GM23248 (cell line): ENCODE measurements around the gene NCBP2. TPM values are rescaled to one million over a fixed set of nuclear protein-coding genes. Genes with fewer than 3 reads are reported as not detected.
"Not testable (repeated sequence)": the region's sequence is repeated elsewhere in the genome, so short reads cannot be mapped to it uniquely, and the experiment has no call there.

Source experiments
- DNase-seq: peaks from one replicate; pipeline ENCODE4 v3.0.0-alpha.2; 2015
- H2AFZ ChIP-seq: fragments of 200-600 bp; sonication (generic); 2 replicates; pipeline ENCODE4 v1.6.1; 2016; ENCODE audit warnings: antibody characterized with exemption
- H3F3A ChIP-seq: fragments of 200-600 bp; sonication (generic); 2 replicates; pipeline ENCODE4 v1.6.1; 2016; ENCODE audit warnings: mild to moderate bottlenecking, antibody characterized with exemption, mixed run types; ENCODE audit not compliant: insufficient read depth
- H3K27ac ChIP-seq: fragments of 200-600 bp; sonication (generic); 2 replicates; pipeline ENCODE4 v1.5.1; 2016; ENCODE audit warnings: mild to moderate bottlenecking
- H3K27me3 ChIP-seq: fragments of 200-600 bp; sonication (generic); replicated peaks from 2 replicates; pipeline ENCODE4 v1.6.1; 2016; ENCODE audit warnings: mild to moderate bottlenecking; ENCODE audit not compliant: insufficient read depth
- H3K36me3 ChIP-seq: fragments of 200-600 bp; sonication (generic); 2 replicates; pipeline ENCODE4 v1.6.1; 2016; ENCODE audit warnings: low read depth, mild to moderate bottlenecking
- H3K4me1 ChIP-seq: fragments of 200-600 bp; sonication (generic); 2 replicates; pipeline ENCODE4 v1.6.1; 2016; ENCODE audit warnings: mild to moderate bottlenecking; ENCODE audit not compliant: insufficient read depth
- H3K4me2 ChIP-seq: fragments of 200-600 bp; sonication (generic); one replicate; pipeline ENCODE4 v1.6.1; 2016; ENCODE audit warnings: mild to moderate bottlenecking; ENCODE audit not compliant: unreplicated experiment
- H3K4me3 ChIP-seq: fragments of 200-600 bp; sonication (generic); 2 replicates; pipeline ENCODE4 v1.5.1; 2016; ENCODE audit warnings: mild to moderate bottlenecking
- H3K79me2 ChIP-seq: fragments of 200-600 bp; sonication (generic); 2 replicates; pipeline ENCODE4 v1.6.1; 2016; ENCODE audit warnings: mild to moderate bottlenecking; ENCODE audit not compliant: insufficient read depth
- H3K9ac ChIP-seq: fragments of 200-600 bp; sonication (generic); 2 replicates; pipeline ENCODE4 v1.6.1; 2016; ENCODE audit warnings: mild to moderate bottlenecking
- H3K9me2 ChIP-seq: fragments of 200-600 bp; sonication (generic); 2 replicates; pipeline ENCODE4 v1.6.1; 2016; ENCODE audit warnings: mixed run types, mild to moderate bottlenecking, moderate library complexity; ENCODE audit not compliant: insufficient read depth
- H3K9me3 ChIP-seq: fragments of 200-600 bp; sonication (generic); one replicate; pipeline ENCODE4 v1.6.1; 2017; ENCODE audit warnings: low read depth
- H4K20me1 ChIP-seq: fragments of 200-600 bp; sonication (generic); 2 replicates; pipeline ENCODE4 v1.6.0; 2016; ENCODE audit not compliant: insufficient read depth
- EZH2 ChIP-seq: fragments of 200-600 bp; sonication (generic); IDR thresholded peaks from 2 replicates; pipeline ENCODE4 v1.6.1; 2018; ENCODE audit warnings: antibody characterized with exemption, mild to moderate bottlenecking; ENCODE audit not compliant: insufficient read depth, poor library complexity, severe bottlenecking
- EZH2phosphoT487 ChIP-seq: fragments of 200-600 bp; sonication (generic); IDR thresholded peaks from 2 replicates; pipeline ENCODE4 v1.6.1; 2018; ENCODE audit warnings: antibody characterized with exemption, moderate library complexity, mild to moderate bottlenecking, low read depth; ENCODE audit not compliant: insufficient read depth
- WGBS, 2 experiments: methylation state at CpG; one replicate each; pipeline ENCODE4 v1.1.6; 2015 to 2017; ENCODE audit warnings: low lambda C conversion rate in 2 of 2, low coverage in 1 of 2; ENCODE audit errors: missing lambda C conversion rate in 2 of 2; 5-methylcytosine and 5-hydroxymethylcytosine counted together
- in situ Hi-C: fragments of 300-500 bp; cut with MboI; formaldehyde crosslinking; loops from 2 replicates; pipeline ENCODE4 v1.15.0; 2020
- polyA plus RNA-seq: library from polyadenylated mRNA; unstranded; fragments of >200 nt; fragmentation: Nextera tagmentation; extraction: Ambion mirVana; gene quantifications from 2 replicates; pipeline ENCODE4 v1.2.1, GENCODE V29; 2016
- total RNA-seq: library from RNA; depleted of rRNA; stranded (reverse); fragments of >200 nt; shearing (Covaris generic); gene quantifications from 2 replicates; pipeline ENCODE4 v1.2.3, GENCODE V29; 2014

Gene NCBP2
- total and polyA plus RNA-seq, 2 experiments from 2014 or later: 75.3 to 107 TPM

GRCh38 chr3:196947136-196947859, 5.0 kb upstream of the NCBP2 start:
- Histone ChIP-seq H3K4me3 (no peak overlapping the region), H3K9me2 (no peaks in the 10 kb centered on the region), H3K79me2 (peaks cover 32% of the 10 kb centered on the region), H3K9ac (no peak overlapping the region), H3K27me3 (no peaks in the 10 kb centered on the region), H3K9me3 (no peaks in the 10 kb centered on the region), H3K27ac (no peak overlapping the region), H3K4me1 (0 out of 2 replicates have a peak, but pooled peaks cover 5% of the 10 kb centered on the region), H2AFZ (no peak overlapping the region), H3K4me2 (no peak overlapping the region), H3F3A (no peaks in the 10 kb centered on the region), H3K36me3 (no peaks in the 10 kb centered on the region), H4K20me1 (no peaks in the 10 kb centered on the region)
- peak; percentile 39 for DNase-seq
- no peak for TF ChIP-seq EZH2phosphoT487
- TF ChIP-seq EZH2: no peak
- 74 to 75% methylated on average over 10 of the region's 10 CpGs for WGBS, 2 experiments
- in situ Hi-C loops: no loop called here

- H2AFZ ChIP-seq, H3K9me2 ChIP-seq, H3F3A ChIP-seq, H3K27ac ChIP-seq, H3K9me3 ChIP-seq, H4K20me1 ChIP-seq, H3K36me3 ChIP-seq, in situ Hi-C loops, DNase-seq, H3K27me3 ChIP-seq: not testable (repeated sequence)
- 66 to 72% methylated on average over 14 of the region's 14 CpGs for WGBS, 2 experiments
- Histone ChIP-seq H3K4me3 (peak overlapping the region; percentile 85), H3K79me2 (peaks cover 57% of the 10 kb centered on the region), H3K9ac (peak overlapping the region; percentile 95), H3K4me1 (peaks cover 12% of the 10 kb centered on the region), H3K4me2 (peak overlapping the region; percentile 88)
Measured at GRCh38 chr3:196944037-196944790, 1.9 kb upstream of the NCBP2 start.

DNA sequence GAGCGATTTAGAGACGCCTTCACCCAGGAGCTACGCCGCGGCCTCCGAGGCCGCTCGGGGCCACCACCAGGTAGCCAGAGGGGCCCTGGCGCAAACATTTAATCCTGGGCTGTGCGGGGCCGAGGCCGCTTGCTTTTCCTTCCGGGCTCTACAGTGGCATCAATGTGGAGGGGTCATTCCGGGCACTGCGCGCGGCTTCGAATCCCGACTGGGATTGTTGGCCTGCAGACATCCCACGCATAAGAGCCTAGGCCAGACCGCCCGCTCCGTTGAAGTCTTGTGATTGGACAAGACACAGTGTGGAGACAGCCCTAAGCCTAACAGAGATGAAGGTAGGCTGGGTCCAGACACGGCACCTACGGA, 568 bp upstream of the NCBP2 start:
- no peak for TF ChIP-seq EZH2
- Histone ChIP-seq H3K9me3 (no peaks in the 10 kb centered on the region), H3K36me3 (peaks cover 16% of the 10 kb centered on the region; the same call in 1 of the 2 replicates), H3K4me1 (peaks cover 12% of the 10 kb centered on the region), H3K27ac (peak overlapping the region; percentile 95), H2AFZ (peak overlapping the region; percentile 73), H3F3A (peaks cover 17% of the 10 kb centered on the region), H4K20me1 (no peaks in the 10 kb centered on the region), H3K4me2 (peak overlapping the region; percentile 88), H3K27me3 (no peaks in the 10 kb centered on the region), H3K9ac (peak overlapping the region; percentile 95), H3K9me2 (no peaks in the 10 kb centered on the region), H3K4me3 (peak overlapping the region; percentile 85), H3K79me2 (peaks cover 70% of the 10 kb centered on the region)
- 1 to 3% methylated on average over 25 of the region's 25 CpGs for WGBS, 2 experiments
- peak; percentile 53 for DNase-seq
- in situ Hi-C loops: no loop called here

- WGBS, 2 experiments: 1% methylated on average over 21 to 31 of the region's 31 CpGs
- DNase-seq: peak; percentile 86
Measured at GRCh38 chr3:196941729-196942225, 551 bp downstream of the NCBP2 start.

More at GRCh38 chr3:196941729-196942225, 551 bp downstream of the NCBP2 start:
- Histone ChIP-seq H3K4me2 (peak overlapping the region; percentile 80), H3F3A (peaks cover 28% of the 10 kb centered on the region), H2AFZ (peak overlapping the region; percentile 81), H3K9me3 (no peaks in the 10 kb centered on the region), H3K79me2 (peaks cover 81% of the 10 kb centered on the region), H3K4me1 (peaks cover 12% of the 10 kb centered on the region), H3K9ac (peak overlapping the region; percentile 95), H4K20me1 (no peaks in the 10 kb centered on the region), H3K27me3 (no peaks in the 10 kb centered on the region), H3K27ac (peak overlapping the region; percentile 95), H3K9me2 (no peaks in the 10 kb centered on the region), H3K36me3 (peaks cover 28% of the 10 kb centered on the region), H3K4me3 (peak overlapping the region; percentile 85)
- in situ Hi-C loops: no loop called here
- TF ChIP-seq EZH2phosphoT487 (no peak), EZH2 (no peak)
